Heart left ventricle (tissue), 16 donors: ENCODE results near the gene MS4A14. TPM values are rescaled to one million over a fixed set of nuclear protein-coding genes. Genes with fewer than 3 reads are reported as not detected.

ENCODE experiments used
- ATAC-seq, 4 donors: fragments of 200-7000 bp; cut with Tn5 transposase; one replicate each; pipeline ENCODE4 v1.9.1; 2020 to 2022; ENCODE audit warnings: moderate library complexity in 4 of 4, mild to moderate bottlenecking in 3 of 4, moderate number of reproducible peaks in 1 of 4
- DNase-seq, 5 donors: peaks; one replicate each; pipeline ENCODE4 v3.0.0-alpha.2; 2020
- H3K27ac ChIP-seq, 12 donors: fragments of 200-600 bp; sonication (generic) in 4 of 12; one replicate each; pipeline versions ENCODE4 v1.5.0 to v1.8.0; 2016 to 2022; ENCODE audit warnings: mild to moderate bottlenecking in 2 of 12
- H3K27me3 ChIP-seq, 9 donors: fragments of 200-600 bp; sonication (generic) in 2 of 9; one replicate each; pipeline versions ENCODE4 v1.5.1 to v1.8.0; 2016 to 2022; ENCODE audit warnings: mild to moderate bottlenecking in 3 of 9
- H3K36me3 ChIP-seq, 9 donors: fragments of 200-600 bp; sonication (generic) in 2 of 9; one replicate each; pipeline versions ENCODE4 v1.5.0 to v1.8.0; 2018 to 2022; ENCODE audit warnings: mild to moderate bottlenecking in 2 of 9
- H3K4me1 ChIP-seq, 12 donors: fragments of 200-600 bp; sonication (generic) in 4 of 12; one replicate each; pipeline versions ENCODE4 v1.5.0 to v1.8.0; 2016 to 2022; ENCODE audit warnings: mild to moderate bottlenecking in 3 of 12
- H3K4me3 ChIP-seq, 12 donors: fragments of 200-600 bp; sonication (generic) in 4 of 12; one replicate each; pipeline versions ENCODE4 v1.5.0 to v1.8.0; 2017 to 2022; ENCODE audit warnings: mild to moderate bottlenecking in 9 of 12, moderate library complexity in 4 of 12
- H3K9me3 ChIP-seq, 12 donors: fragments of 200-600 bp; sonication (generic) in 4 of 12; one replicate each; pipeline versions ENCODE4 v1.5.0 to v1.8.0; 2016 to 2022; ENCODE audit warnings: mild to moderate bottlenecking in 1 of 12
- CTCF ChIP-seq, 12 donors: fragments of 200-600 bp; sonication (generic) in 4 of 12; IDR thresholded peaks; one replicate each; pipeline versions ENCODE4 v1.5.0 to v1.8.0; 2018 to 2022; ENCODE audit warnings: antibody characterized with exemption in 12 of 12, mild to moderate bottlenecking in 5 of 12
- POLR2A ChIP-seq, 2 donors: fragments of 450-650 bp; IDR thresholded peaks; one replicate each; pipeline ENCODE4 v1.6.1; 2017; ENCODE audit warnings: antibody characterized with exemption in 2 of 2, mild to moderate bottlenecking in 2 of 2, moderate library complexity in 2 of 2
- WGBS, 4 donors: extraction: QIAGEN DNeasy Blood & Tissue Kit in 2 of 4; methylation state at CpG; one replicate each; pipeline versions ENCODE4 v1.1.5 to v1.1.7; 2013 to 2018; 5-methylcytosine and 5-hydroxymethylcytosine counted together
- intact Hi-C, 10 donors: fragments of 100-400 bp; cut with DNase I; formaldehyde crosslinking; loops; one replicate each; pipeline versions ENCODE4 v1.11.1 to v1.14.2; 2022
- polyA plus RNA-seq, 2 donors: library from polyadenylated mRNA; stranded (reverse); fragments of 200-250 nt; gene quantifications; one replicate each; pipeline ENCODE4 v1.2.3, GENCODE V29; 2013
- total RNA-seq, 9 donors: library from RNA; depleted of rRNA in 2 of 9; stranded (reverse); fragments of >200 nt in 2 of 9; fragmentation: NEBNext Ultra II Directional in 3 of 9; extraction: Animal tissue kit (Norgen Biotek cat#: 25700) in 3 of 9; gene quantifications; one replicate each; pipeline versions ENCODE4 v1.1.0 to v1.2.4, GENCODE V29; 2016 to 2023
- donor health status: ischemic (EF 13 %, LVEDD 7.1; RV severe dilation, severe dysfunction).
- donor health status: healthy with polysubstance abuse.
- donor health status: DM: no; HTN: yes; CAD: no.
- donor health status: DM: no; HTN: no; CAD: no.
- donor health status: ischemic (EF 25% LVEDD 6.9; RV normal size, moderate dysfunction).
- donor health status: ischemic (EF 25% LVEDD 5.7; RV mildly dilated, moderate dysfunction).
- donor health status: healthy.
- donor health status: DM: yes; HTN: yes; CAD: no.
- donor health status: ischemic (EF 35%, LVEDD 5.7; RV mildly dilated, moderate dysfunction).
- donor health status: nonischemic (EF 11% LVEDD 7.7; RV severe dilation, severe dysfunction).
- donor health status: DM: yes; HTN: yes; CAD: no.
- donor health status: PGD.
- donor health status: ischemic (EF 29% LVEDD 5.4; RV normal size, mild dysfunction).
- donor health status: nonischemic (EF 23%, LVEDD 6.1; RV moderate dilation, normal function).

Gene MS4A14
- total and polyA plus RNA-seq, 11 donors: 0.12 to 2.7 (median 0.50) TPM

- intact Hi-C loops: no loop called here
- Histone ChIP-seq H3K9me3 (no peaks in the 10 kb centered on the region), H3K27me3 (no peaks in the 10 kb centered on the region), H3K36me3 (no peaks in the 10 kb centered on the region), H3K4me3 (no peak overlapping the region), H3K27ac (no peak overlapping the region), H3K4me1 (no peaks in the 10 kb centered on the region)
- ATAC-seq (no peak), DNase-seq (no peak)
- TF ChIP-seq POLR2A (IDR thresholded peaks at IDR 0.05): no peak
- no peak for TF ChIP-seq CTCF (IDR thresholded peaks at IDR 0.05)
- WGBS, 4 donors: 83 to 95% (median 92%) methylated on average over 1 of the region's 1 CpG
These were observed 63.1 kb downstream of the MS4A14 start for GRCh38 chr11:60459345-60459744.

Other genes with a start within 250 kb of the MS4A14 start
- 100 to 1,000 TPM in 2 of 9 donors, 10 to 100 TPM in 7; 12.4 to 279 (median 30.7) TPM for gene MS4A6A, start 213.4 kb upstream of the MS4A14 start, total RNA-seq
- 10 to 100 TPM; 11.7 to 23.0 TPM for gene MS4A6A, start 213.4 kb upstream of the MS4A14 start, polyA plus RNA-seq
- 1 to 10 TPM in 2 of 9 donors, under 1 TPM in 6, not detected in 1; 0.34 to 3.4 (median 0.71) TPM for gene MS4A4E, start 153.3 kb upstream of the MS4A14 start, total RNA-seq
- gene MS4A4E, start 153.3 kb upstream of the MS4A14 start, polyA plus RNA-seq: 1 to 10 TPM in 1 of 2 donors, under 1 TPM in 1; 0.18 to 1.1 TPM
- gene MS4A4A, start 115.8 kb upstream of the MS4A14 start, total RNA-seq: 10 to 100 TPM in 4 of 9 donors, 1 to 10 TPM in 5; 4.1 to 72.2 (median 10.0) TPM
- gene MS4A4A, start 115.8 kb upstream of the MS4A14 start, polyA plus RNA-seq: 1 to 10 TPM; 4.3 to 8.0 TPM
- gene MS4A6E, start 69.2 kb upstream of the MS4A14 start, total RNA-seq: not detected
- gene MS4A6E, start 69.2 kb upstream of the MS4A14 start, polyA plus RNA-seq: under 1 TPM in 1 of 2 donors, not detected in 1; 0.18 TPM
- 10 to 100 TPM in 4 of 9 donors, 1 to 10 TPM in 5; 5.4 to 57.1 (median 9.8) TPM for gene MS4A7, start 17.9 kb upstream of the MS4A14 start, total RNA-seq
- 1 to 10 TPM; 2.7 to 3.5 TPM for gene MS4A7, start 17.9 kb upstream of the MS4A14 start, polyA plus RNA-seq
- gene MS4A5, start 33.1 kb downstream of the MS4A14 start, total RNA-seq: not detected
- gene MS4A5, start 33.1 kb downstream of the MS4A14 start, polyA plus RNA-seq: not detected
- gene MS4A1, start 59.4 kb downstream of the MS4A14 start, total RNA-seq: under 1 TPM in 2 of 9 donors, not detected in 7; 0.45 to 0.86 TPM
- under 1 TPM in 1 of 2 donors, not detected in 1; 0.08 TPM for gene MS4A1, start 59.4 kb downstream of the MS4A14 start, polyA plus RNA-seq
- gene MS4A12, start 96.3 kb downstream of the MS4A14 start, total RNA-seq: not detected
- not detected for gene MS4A12, start 96.3 kb downstream of the MS4A14 start, polyA plus RNA-seq
- not detected for gene MS4A13, start 118.9 kb downstream of the MS4A14 start, total RNA-seq
- not detected for gene MS4A13, start 118.9 kb downstream of the MS4A14 start, polyA plus RNA-seq